Muscle of leg (tissue), 11 donors: Measurements from ENCODE around the gene FARS2. TPM values are rescaled to one million over a fixed set of nuclear protein-coding genes. Genes with fewer than 3 reads are reported as not detected.

Experiments used
- DNase-seq: peaks from one replicate; pipeline ENCODE4 v3.0.0; 2013
- H3K27ac ChIP-seq: one replicate; pipeline ENCODE4 v1.5.1; 2013; ENCODE audit warnings: mild to moderate bottlenecking, low read length, control low read depth
- H3K27me3 ChIP-seq: one replicate; pipeline ENCODE4 v1.6.1; 2013; ENCODE audit warnings: low read length; ENCODE audit not compliant: control insufficient read depth, insufficient read depth
- H3K36me3 ChIP-seq: one replicate; pipeline ENCODE4 v1.6.1; 2013; ENCODE audit warnings: low read length; ENCODE audit not compliant: control insufficient read depth, insufficient read depth
- H3K4me1 ChIP-seq: one replicate; pipeline ENCODE4 v1.6.1; 2013; ENCODE audit warnings: low read length; ENCODE audit not compliant: control insufficient read depth, insufficient read depth
- H3K4me3 ChIP-seq: one replicate; pipeline ENCODE4 v1.5.1; 2013; ENCODE audit warnings: low read length, control low read depth
- H3K9me3 ChIP-seq: replicated peaks from 2 replicates; pipeline ENCODE4 v1.6.1; 2013; ENCODE audit warnings: low read depth, low read length; ENCODE audit not compliant: control insufficient read depth
- WGBS: methylation state at CpG from one replicate; pipeline ENCODE4 v1.1.5; 2013; ENCODE audit warnings: missing lambda C conversion rate; ENCODE audit not compliant: insufficient coverage; 5-methylcytosine and 5-hydroxymethylcytosine counted together
- polyA plus RNA-seq, 8 donors: library from polyadenylated mRNA; unstranded; fragments of 120-200 nt; gene quantifications; one replicate each; pipeline versions ENCODE4 v1.2.1 to v1.2.3, GENCODE V29; 2013; ENCODE audit warnings: inconsistent platforms in 1 of 8, low replicate concordance in 1 of 8; ENCODE audit not compliant: insufficient read length in 8 of 8, insufficient read depth in 1 of 8
- total RNA-seq: library from RNA; stranded (reverse); fragments of 120-200 nt; gene quantifications from one replicate; pipeline ENCODE4 v1.2.4, GENCODE V29; 2013

Gene FARS2
- total and polyA plus RNA-seq, 9 donors, result 9.7 to 16.9 (median 12.4) TPM

- H3K4me1 ChIP-seq, result no peaks in the 10 kb centered on the region
- no peak overlapping the region for H3K27ac ChIP-seq
- H3K4me3 ChIP-seq, result no peak overlapping the region
- H3K9me3 ChIP-seq, result no peaks in the 10 kb centered on the region
- no peaks in the 10 kb centered on the region for H3K36me3 ChIP-seq
- DNase-seq, result no peak
- no peaks in the 10 kb centered on the region for H3K27me3 ChIP-seq
- 77% methylated on average over 7 of the region's 7 CpGs for WGBS
Measured at GRCh38 chr6:5384276-5384675, 123.0 kb downstream of the FARS2 start.

GRCh38 chr6:5388326-5388725, 127.0 kb downstream of the FARS2 start:
- no peaks in the 10 kb centered on the region for H3K36me3 ChIP-seq
- H3K27ac ChIP-seq, result no peak overlapping the region
- H3K9me3 ChIP-seq, result no peaks in the 10 kb centered on the region
- no peak for DNase-seq
- no peaks in the 10 kb centered on the region for H3K27me3 ChIP-seq
- WGBS, result no CpG with 5 or more reads among the region's 3 CpGs
- no peak overlapping the region for H3K4me3 ChIP-seq
- H3K4me1 ChIP-seq, result no peaks in the 10 kb centered on the region

- H3K27me3 ChIP-seq, result no peaks in the 10 kb centered on the region
- no CpG with 5 or more reads among the region's 6 CpGs for WGBS
- peak; percentile 25 for DNase-seq
- no peaks in the 10 kb centered on the region for H3K36me3 ChIP-seq
- H3K9me3 ChIP-seq, result no peaks in the 10 kb centered on the region
- no peak overlapping the region for H3K4me3 ChIP-seq
- no peak overlapping the region for H3K27ac ChIP-seq
- H3K4me1 ChIP-seq, result no peaks in the 10 kb centered on the region
Measured at GRCh38 chr6:5389086-5389745, 127.9 kb downstream of the FARS2 start.

- WGBS, result no CpG with 5 or more reads among the region's 3 CpGs
- H3K9me3 ChIP-seq, result no peaks in the 10 kb centered on the region
Measured at GRCh38 chr6:5390177-5390576, 128.9 kb downstream of the FARS2 start.

GRCh38 chr6:5394280-5394679, 133.0 kb downstream of the FARS2 start:
- no peak overlapping the region for H3K4me3 ChIP-seq
- no CpG with 5 or more reads among the region's 4 CpGs for WGBS

More at GRCh38 chr6:5390177-5390576, 128.9 kb downstream of the FARS2 start:
- H3K27me3 ChIP-seq, result no peaks in the 10 kb centered on the region
- no peak for DNase-seq
- H3K4me1 ChIP-seq, result no peaks in the 10 kb centered on the region
- no peaks in the 10 kb centered on the region for H3K36me3 ChIP-seq
- H3K27ac ChIP-seq, result no peak overlapping the region
- no peak overlapping the region for H3K4me3 ChIP-seq

GRCh38 chr6:5395719-5396118, 134.4 kb downstream of the FARS2 start:
- DNase-seq, result no peak
- Histone ChIP-seq H3K9me3 (no peaks in the 10 kb centered on the region), H3K27ac (no peak overlapping the region), H3K36me3 (no peaks in the 10 kb centered on the region), H3K27me3 (no peaks in the 10 kb centered on the region), H3K4me1 (no peaks in the 10 kb centered on the region), H3K4me3 (no peak overlapping the region)

More at GRCh38 chr6:5394280-5394679, 133.0 kb downstream of the FARS2 start:
- H3K36me3 ChIP-seq, result no peaks in the 10 kb centered on the region
- no peaks in the 10 kb centered on the region for H3K9me3 ChIP-seq
- no peak overlapping the region for H3K27ac ChIP-seq
- H3K27me3 ChIP-seq, result no peaks in the 10 kb centered on the region
- no peak for DNase-seq
- H3K4me1 ChIP-seq, result no peaks in the 10 kb centered on the region

- peak; percentile 11 for DNase-seq
- no CpG with 5 or more reads among the region's 1 CpG for WGBS
Measured at GRCh38 chr6:5398530-5398929, 137.2 kb downstream of the FARS2 start.

GRCh38 chr6:5399391-5399790, 138.1 kb downstream of the FARS2 start:
- Histone ChIP-seq H3K9me3 (peaks cover 3% of the 10 kb centered on the region), H3K27me3 (no peaks in the 10 kb centered on the region), H3K4me3 (no peak overlapping the region), H3K4me1 (no peaks in the 10 kb centered on the region), H3K27ac (no peak overlapping the region), H3K36me3 (no peaks in the 10 kb centered on the region)
- DNase-seq, result no peak
- no CpG with 5 or more reads among the region's 2 CpGs for WGBS

More at GRCh38 chr6:5398530-5398929, 137.2 kb downstream of the FARS2 start:
- H3K27me3 ChIP-seq, result no peaks in the 10 kb centered on the region
- peaks cover 3% of the 10 kb centered on the region for H3K9me3 ChIP-seq
- no peak overlapping the region for H3K4me3 ChIP-seq
- H3K4me1 ChIP-seq, result no peaks in the 10 kb centered on the region
- H3K27ac ChIP-seq, result no peak overlapping the region
- no peaks in the 10 kb centered on the region for H3K36me3 ChIP-seq

GRCh38 chr6:5401845-5402738, 140.8 kb downstream of the FARS2 start:
- H3K36me3 ChIP-seq, result no peaks in the 10 kb centered on the region
- H3K9me3 ChIP-seq, result peaks cover 3% of the 10 kb centered on the region
- DNase-seq, result no peak
- no peaks in the 10 kb centered on the region for H3K27me3 ChIP-seq
- H3K27ac ChIP-seq, result no peak overlapping the region
- no peaks in the 10 kb centered on the region for H3K4me1 ChIP-seq
- H3K4me3 ChIP-seq, result no peak overlapping the region
- WGBS, result no CpG with 5 or more reads among the region's 4 CpGs

- H3K27me3 ChIP-seq, result no peaks in the 10 kb centered on the region
Measured at GRCh38 chr6:5403076-5403475, 141.8 kb downstream of the FARS2 start.

More at GRCh38 chr6:5403076-5403475, 141.8 kb downstream of the FARS2 start:
- no peaks in the 10 kb centered on the region for H3K4me1 ChIP-seq
- H3K27ac ChIP-seq, result no peak overlapping the region
- peaks cover 3% of the 10 kb centered on the region for H3K9me3 ChIP-seq
- H3K4me3 ChIP-seq, result no peak overlapping the region
- WGBS, result 71% methylated on average over 1 of the region's 3 CpGs
- no peaks in the 10 kb centered on the region for H3K36me3 ChIP-seq
- no peak for DNase-seq
